H9 (cell line): ENCODE measurements around the gene SHB. TPM values are rescaled to one million over a fixed set of nuclear protein-coding genes. Genes with fewer than 3 reads are reported as not detected.

Experiments
- DNase-seq: peaks from one replicate; pipeline ENCODE4 v3.0.0-alpha.2; 2017
- H2AFZ ChIP-seq: one replicate; pipeline ENCODE4 v1.6.1; 2013; ENCODE audit warnings: mild to moderate bottlenecking, low read length, control low read depth, moderate library complexity
- H2AK5ac ChIP-seq: 2 replicates; pipeline ENCODE4 v1.6.1; 2013; ENCODE audit warnings: low read length, control low read depth, mixed read lengths; ENCODE audit not compliant: insufficient read length
- H2BK120ac ChIP-seq: one replicate; pipeline ENCODE4 v1.6.1; 2013; ENCODE audit warnings: low read depth, mild to moderate bottlenecking, low read length, control low read depth, inconsistent platforms; ENCODE audit not compliant: poor library complexity, severe bottlenecking
- H2BK12ac ChIP-seq: 2 replicates; pipeline ENCODE4 v1.6.1; 2013; ENCODE audit warnings: low read length, control low read depth, mixed read lengths, low read depth; ENCODE audit not compliant: insufficient read length
- H2BK15ac ChIP-seq: 2 replicates; pipeline ENCODE4 v1.6.1; 2013; ENCODE audit warnings: low read depth, low read length, control low read depth
- H2BK20ac ChIP-seq: one replicate; pipeline ENCODE4 v1.6.1; 2013; ENCODE audit warnings: low read depth, mild to moderate bottlenecking, low read length, control low read depth, inconsistent platforms; ENCODE audit not compliant: poor library complexity, severe bottlenecking
- H2BK5ac ChIP-seq: 2 replicates; pipeline ENCODE4 v1.6.1; 2013; ENCODE audit warnings: low read length, control low read depth, mixed read lengths; ENCODE audit not compliant: insufficient read length
- H3K14ac ChIP-seq: 2 replicates; pipeline ENCODE4 v1.6.1; 2013; ENCODE audit warnings: low read length, control low read depth; ENCODE audit not compliant: insufficient read depth
- H3K18ac ChIP-seq: 2 replicates; pipeline ENCODE4 v1.6.1; 2013; ENCODE audit warnings: low read depth, mild to moderate bottlenecking, mixed read lengths, low read length, control low read depth; ENCODE audit not compliant: insufficient read length
- H3K23ac ChIP-seq: 2 replicates; pipeline ENCODE4 v1.6.1; 2013; ENCODE audit warnings: low read length, control low read depth, mixed read lengths, low read depth; ENCODE audit not compliant: insufficient read length
- H3K23me2 ChIP-seq: 2 replicates; pipeline ENCODE4 v1.6.1; 2013; ENCODE audit warnings: low read depth, mild to moderate bottlenecking, mixed read lengths, low read length, control low read depth; ENCODE audit not compliant: insufficient read length, poor library complexity, severe bottlenecking
- H3K27ac ChIP-seq: 2 replicates; pipeline ENCODE4 v1.5.1; 2013; ENCODE audit warnings: low read length, control low read depth, mixed read lengths, low read depth; ENCODE audit not compliant: insufficient read length
- H3K27me3 ChIP-seq: 2 replicates; pipeline ENCODE4 v1.6.1; 2013; ENCODE audit warnings: low read length, control low read depth, inconsistent platforms; ENCODE audit not compliant: insufficient read depth
- H3K4ac ChIP-seq: 2 replicates; pipeline ENCODE4 v1.6.1; 2013; ENCODE audit warnings: low read depth, mild to moderate bottlenecking, control low read depth, inconsistent platforms, low read length, moderate library complexity
- H3K4me1 ChIP-seq: 2 replicates; pipeline ENCODE4 v1.6.1; 2013; ENCODE audit warnings: low read length, control low read depth, inconsistent platforms; ENCODE audit not compliant: insufficient read depth
- H3K4me2 ChIP-seq: 2 replicates; pipeline ENCODE4 v1.6.1; 2013; ENCODE audit warnings: low read length, control low read depth, mixed read lengths; ENCODE audit not compliant: insufficient read length, insufficient read depth
- H3K56ac ChIP-seq: 2 replicates; pipeline ENCODE4 v1.6.1; 2013; ENCODE audit warnings: low read depth, mild to moderate bottlenecking, mixed read lengths, low read length, control low read depth; ENCODE audit not compliant: insufficient read length
- H3K79me1 ChIP-seq: 2 replicates; pipeline ENCODE4 v1.6.1; 2013; ENCODE audit warnings: low read depth, mild to moderate bottlenecking, moderate library complexity, low read length, control low read depth, inconsistent platforms; ENCODE audit not compliant: insufficient read depth, poor library complexity, severe bottlenecking
- H3K79me2 ChIP-seq: 2 replicates; pipeline ENCODE4 v1.6.1; 2013; ENCODE audit warnings: low read length, control low read depth, inconsistent platforms; ENCODE audit not compliant: insufficient read depth
- H3K9ac ChIP-seq: 2 replicates; pipeline ENCODE4 v1.6.1; 2013; ENCODE audit warnings: low read length, control low read depth, mixed read lengths; ENCODE audit not compliant: insufficient read length; ENCODE audit errors: extremely low read depth
- H3K9me3 ChIP-seq: one replicate; pipeline ENCODE4 v1.6.1; 2013; ENCODE audit warnings: low read depth, low read length, inconsistent platforms; ENCODE audit not compliant: control insufficient read depth
- H3T11ph ChIP-seq: one replicate; pipeline ENCODE4 v1.6.1; 2013; ENCODE audit warnings: mild to moderate bottlenecking, low read length, control low read depth, inconsistent platforms
- H4K20me1 ChIP-seq: one replicate; pipeline ENCODE4 v1.6.1; 2013; ENCODE audit not compliant: control insufficient read depth, insufficient read length, insufficient read depth
- H4K5ac ChIP-seq: 2 replicates; pipeline ENCODE4 v1.6.1; 2013; ENCODE audit warnings: low read depth, mild to moderate bottlenecking, mixed read lengths, low read length, control low read depth; ENCODE audit not compliant: insufficient read length
- H4K8ac ChIP-seq: replicated peaks from 2 replicates; pipeline ENCODE4 v1.6.1; 2013; ENCODE audit warnings: low read length, control low read depth, mixed read lengths, low read depth; ENCODE audit not compliant: insufficient read length
- H4K91ac ChIP-seq: 2 replicates; pipeline ENCODE4 v1.6.1; 2013; ENCODE audit warnings: low read depth, mild to moderate bottlenecking, moderate library complexity, mixed read lengths, low read length, control low read depth; ENCODE audit not compliant: insufficient read length
- H3K27ac Mint-ChIP-seq, 3 experiments: 2 replicates in 2 of 3; 3 replicates in 1 of 3; pipeline ENCODE4 v1.8.0; 2020 to 2021; ENCODE audit warnings: mixed read lengths in 3 of 3, mild to moderate bottlenecking in 1 of 3, moderate library complexity in 1 of 3
- H3K27me3 Mint-ChIP-seq: 2 replicates; pipeline ENCODE4 v1.8.0; 2021; ENCODE audit warnings: low read depth, mild to moderate bottlenecking, moderate library complexity, mixed read lengths
- H3K36me3 Mint-ChIP-seq, 3 experiments: 2 replicates in 2 of 3; 3 replicates in 1 of 3; pipeline ENCODE4 v1.8.0; 2020 to 2021; ENCODE audit warnings: low read depth in 3 of 3, mixed read lengths in 3 of 3; ENCODE audit not compliant: insufficient read depth in 1 of 3
- H3K4me1 Mint-ChIP-seq, 2 experiments: 2 replicates each; pipeline ENCODE4 v1.8.0; 2020; ENCODE audit warnings: mixed read lengths in 2 of 2
- H3K4me3 Mint-ChIP-seq, 2 experiments: 2 replicates in 1 of 2; 3 replicates in 1 of 2; pipeline ENCODE4 v1.8.0; 2020 to 2021; ENCODE audit warnings: mild to moderate bottlenecking in 2 of 2, mixed read lengths in 2 of 2, moderate library complexity in 1 of 2
- H3K9me3 Mint-ChIP-seq, 2 experiments: 2 replicates in 1 of 2; 3 replicates in 1 of 2; pipeline ENCODE4 v1.8.0; 2020; ENCODE audit warnings: mild to moderate bottlenecking in 2 of 2, mixed read lengths in 2 of 2, moderate library complexity in 1 of 2
- CTCF ChIP-seq: fragments of 200-600 bp; sonication (generic); conservative IDR thresholded peaks from 3 replicates; pipeline ENCODE4 v1.8.0; 2021; ENCODE audit warnings: antibody characterized with exemption, mild to moderate bottlenecking
- WGBS: extraction: QIAGEN DNeasy Blood & Tissue Kit; methylation state at CpG from one replicate; pipeline ENCODE4 v1.1.7; 2013; ENCODE audit warnings: missing lambda C conversion rate, low lambda C conversion rate, mixed read lengths; ENCODE audit not compliant: insufficient read length; ENCODE audit errors: extremely low coverage; 5-methylcytosine and 5-hydroxymethylcytosine counted together
- total RNA-seq: library from RNA; stranded (reverse); gene quantifications from 2 replicates; pipeline ENCODE4 v1.2.1, GENCODE V29; 2021

Gene SHB
- total RNA-seq, 1 experiment from 2014 or later: 14.6 TPM

- Histone ChIP-seq H3K27ac (no peak overlapping the region), H2BK120ac (no peak overlapping the region), H3K79me2 (no peaks in the 10 kb centered on the region), H4K8ac (no peak overlapping the region), H3K18ac (no peak overlapping the region), H2AFZ (no peak overlapping the region), H3K56ac (no peak overlapping the region), H3K4me1 (no peaks in the 10 kb centered on the region), H2BK5ac (no peak overlapping the region), H4K5ac (no peak overlapping the region), H3K9ac (no peak overlapping the region), H4K91ac (no peak overlapping the region), H3K4ac (no peak overlapping the region), H2BK12ac (no peak overlapping the region), H4K20me1 (no peaks in the 10 kb centered on the region), H2BK20ac (no peak overlapping the region), H3K4me2 (no peak overlapping the region), H3K23me2 (no peaks in the 10 kb centered on the region), H3K27me3 (no peaks in the 10 kb centered on the region), H3T11ph (no peak overlapping the region), H3K79me1 (no peaks in the 10 kb centered on the region), H3K14ac (no peak overlapping the region), H2AK5ac (no peak overlapping the region), H2BK15ac (no peak overlapping the region), H3K23ac (no peak overlapping the region), H3K9me3 (no peaks in the 10 kb centered on the region)
- no peak for TF ChIP-seq CTCF
- no peaks in the 10 kb centered on the region for H3K4me1 Mint-ChIP-seq
- no peaks in the 10 kb centered on the region; the same call in 1 of the 2 replicates for H3K27me3 Mint-ChIP-seq
- no peak overlapping the region for H3K27ac Mint-ChIP-seq
- DNase-seq: no peak
- no peak overlapping the region for H3K4me3 Mint-ChIP-seq
- WGBS: no CpG with 5 or more reads among the region's 6 CpGs
- H3K9me3 Mint-ChIP-seq: no peaks in the 10 kb centered on the region
- H3K36me3 Mint-ChIP-seq: peaks cover 3 to 50% (median 26%) of the 10 kb centered on the region in 3 experiments; a peak in 5 of 7 replicates
Measured at GRCh38 chr9:37952731-37953130, 116.3 kb downstream of the SHB start.
